Left cardiac atrium (tissue), 4 donors: ENCODE measurements around the gene SLC10A3. TPM values are rescaled to one million over a fixed set of nuclear protein-coding genes. Genes with fewer than 3 reads are reported as not detected.

Source experiments
- ATAC-seq, 2 donors: fragments of 200-7000 bp; cut with Tn5 transposase; one replicate each; pipeline ENCODE4 v1.9.1; 2020; ENCODE audit warnings: mild to moderate bottlenecking in 2 of 2, moderate library complexity in 2 of 2
- DNase-seq: peaks from one replicate; pipeline ENCODE4 v3.0.0-alpha.2; 2020
- intact Hi-C, 2 donors: fragments of 100-400 bp; cut with DNase I; formaldehyde crosslinking; loops; one replicate each; pipeline versions ENCODE4 v1.14.1 to v1.15.1; 2022 to 2023
- total RNA-seq, 2 donors: library from RNA; stranded (reverse); fragmentation: NEBNext Ultra II Directional; extraction: Animal tissue kit (Norgen Biotek cat#: 25700); gene quantifications; one replicate each; pipeline ENCODE4 v1.2.1, GENCODE V29; 2021
- donor health status: DM: no; HTN: yes; CAD: no.
- donor health status: DM: no; HTN: yes; CAD: no; lungs with severe emphysema.
- donor health status: DM: yes; HTN: yes; CAD: no.
- donor health status: Dilated cardiomyopathy.

Gene SLC10A3
- total RNA-seq, 2 donors from 2014 or later: 15.1 to 18.4 TPM

GRCh38 chrX:154470434-154470833 is 20.0 kb downstream of the SLC10A3 start:
- DNase-seq: no peak
- no peak for ATAC-seq
- intact Hi-C loops: no loop called here

- DNase-seq (no peak), ATAC-seq (no peak)
- intact Hi-C loops: no loop called here
Observed at GRCh38 chrX:154469880-154470279, 20.5 kb downstream of the SLC10A3 start.

GRCh38 chrX:154469114-154469513 is 21.3 kb downstream of the SLC10A3 start:
- ATAC-seq (no peak), DNase-seq (no peak)
- intact Hi-C loops: no loop called here

GRCh38 chrX:154468217-154468616 is 22.2 kb downstream of the SLC10A3 start:
- intact Hi-C loops: no loop called here
- DNase-seq (no peak), ATAC-seq (no peak)

- no peak for ATAC-seq
- DNase-seq: peak; percentile 15
- intact Hi-C loops: no loop called here
Observed at GRCh38 chrX:154467556-154467955, 22.9 kb downstream of the SLC10A3 start.

GRCh38 chrX:154466907-154467306 is 23.5 kb downstream of the SLC10A3 start:
- ATAC-seq (no peak), DNase-seq (peak; percentile 15)
- intact Hi-C loops: no loop called here

- DNase-seq (no peak), ATAC-seq (no peak)
- intact Hi-C loops: no loop called here
Observed at GRCh38 chrX:154466036-154466435, 24.4 kb downstream of the SLC10A3 start.

- DNase-seq (peak; percentile 14), ATAC-seq (no peak)
- intact Hi-C loops: no loop called here
Observed at GRCh38 chrX:154465601-154466000, 24.8 kb downstream of the SLC10A3 start.

- intact Hi-C loops: no loop called here
- DNase-seq (no peak), ATAC-seq (no peak)
Observed at GRCh38 chrX:154464806-154465365, 25.5 kb downstream of the SLC10A3 start.

- intact Hi-C loops: no loop called here
- DNase-seq: no peak
Observed at GRCh38 chrX:154463611-154464220, 26.7 kb downstream of the SLC10A3 start.

GRCh38 chrX:154462396-154462795 is 28.0 kb downstream of the SLC10A3 start:
- no peak for DNase-seq
- ATAC-seq: no peak
- intact Hi-C loops: no loop called here

More at GRCh38 chrX:154463611-154464220, 26.7 kb downstream of the SLC10A3 start:
- no peak for ATAC-seq

- ATAC-seq: no peak
- DNase-seq: no peak
- intact Hi-C loops: no loop called here
Observed at GRCh38 chrX:154460326-154460725, 30.1 kb downstream of the SLC10A3 start.

- ATAC-seq: peak; percentile 16 to 44
- intact Hi-C loops: no loop called here
- no peak for DNase-seq
Observed at GRCh38 chrX:154459832-154460231, 30.6 kb downstream of the SLC10A3 start.

GRCh38 chrX:154458954-154459778 is 31.3 kb downstream of the SLC10A3 start:
- intact Hi-C loops: no loop called here
- DNase-seq: no peak
- peak; percentile 77 to 84 for ATAC-seq

GRCh38 chrX:154458116-154458953 is 32.1 kb downstream of the SLC10A3 start, which contains the start of gene PLXNA3:
TSS of gene PLXNA3 (plus strand) at chrX:154458281. CDS start at chrX:154460184, 1,903 bp downstream.
- peak; percentile 57 for DNase-seq
- ATAC-seq: peak; percentile 75 to 83
- intact Hi-C loops: no loop called here

- intact Hi-C loops: no loop called here
- ATAC-seq (peak; percentile 41 to 53), DNase-seq (no peak)
Observed at GRCh38 chrX:154457491-154458115, 32.8 kb downstream of the SLC10A3 start.

GRCh38 chrX:154452823-154453222 is 37.6 kb downstream of the SLC10A3 start:
- ATAC-seq: peak in 1 of 2 donors; percentile 21
- intact Hi-C loops: no loop called here
- DNase-seq: no peak

GRCh38 chrX:154450312-154450711 is 40.1 kb downstream of the SLC10A3 start:
- ATAC-seq: no peak

GRCh38 chrX:154449618-154450017 is 40.8 kb downstream of the SLC10A3 start:
- ATAC-seq (no peak), DNase-seq (no peak)
- intact Hi-C loops: no loop called here

More at GRCh38 chrX:154450312-154450711, 40.1 kb downstream of the SLC10A3 start:
- intact Hi-C loops: no loop called here
- DNase-seq: no peak
